HepG2 (cell line): ENCODE results near the gene EMP2. TPM values are rescaled to one million over a fixed set of nuclear protein-coding genes. Genes with fewer than 3 reads are reported as not detected.

Experiments used
- AGO2 ChIP-seq: fragments of 200-400 bp; formaldehyde crosslinking; optimal IDR thresholded peaks from 2 replicates; pipeline ENCODE3; 2017; ENCODE audit warnings: mild to moderate bottlenecking, low read depth, low read length, moderate library complexity
- ASH2L ChIP-seq: fragments of 300-600, 200-600 bp; sonication (generic); IDR thresholded peaks from 2 replicates; pipeline ENCODE4 v1.7.0; 2017; ENCODE audit warnings: low read depth, mild to moderate bottlenecking, moderate library complexity, mixed read lengths, low read length; ENCODE audit not compliant: insufficient read length
- E2F5 ChIP-seq: sonication (generic); formaldehyde crosslinking; conservative IDR thresholded peaks from 2 replicates; pipeline ENCODE4 v1.4.0; 2020; ENCODE audit warnings: missing genetic modification reagents
- FOXP1 ChIP-seq, 2 experiments: fragments of 450-650 bp in 1 of 2; IDR thresholded peaks; 2 replicates each; pipeline ENCODE4 v1.6.1; 2017 to 2018; ENCODE audit warnings: antibody characterized with exemption in 1 of 2
- JDP2 ChIP-seq: sonication (generic); formaldehyde crosslinking; IDR thresholded peaks from 2 replicates; pipeline ENCODE4 v1.8.1; 2022; ENCODE audit warnings: missing genetic modification reagents, borderline replicate concordance
- NFIC ChIP-seq: IDR thresholded peaks from 2 replicates; pipeline ENCODE4 v1.6.1; 2012; ENCODE audit warnings: mild to moderate bottlenecking, low read length, inconsistent platforms
- PHF8 ChIP-seq: sonication (generic); formaldehyde crosslinking; IDR thresholded peaks from 2 replicates; pipeline ENCODE4 v1.5.0; 2020; ENCODE audit warnings: missing genetic modification reagents
- RELA ChIP-seq: sonication (generic); formaldehyde crosslinking; IDR thresholded peaks from 2 replicates; pipeline ENCODE4 v1.4.0; 2020; ENCODE audit warnings: missing genetic modification reagents
- SMAD3 ChIP-seq: sonication (generic); formaldehyde crosslinking; IDR thresholded peaks from 2 replicates; pipeline ENCODE4 v1.4.0; 2020; ENCODE audit warnings: missing genetic modification reagents
- SMYD3 ChIP-seq: sonication (generic); formaldehyde crosslinking; IDR thresholded peaks from 2 replicates; pipeline ENCODE4 v1.8.1; 2023; ENCODE audit warnings: mild to moderate bottlenecking, missing genetic modification reagents
- TAF15 ChIP-seq: fragments of 200-400 bp; formaldehyde crosslinking; IDR thresholded peaks from one replicate; pipeline ENCODE4 v1.6.1; 2018; ENCODE audit warnings: mild to moderate bottlenecking, low read depth, low read length; ENCODE audit not compliant: poor library complexity, severe bottlenecking
- TRIM24 ChIP-seq: sonication (generic); formaldehyde crosslinking; IDR thresholded peaks from 2 replicates; pipeline ENCODE4 v1.8.0; 2022; ENCODE audit warnings: mild to moderate bottlenecking, missing genetic modification reagents
- ZBTB42 ChIP-seq: sonication (generic); formaldehyde crosslinking; IDR thresholded peaks from 2 replicates; pipeline ENCODE4 v1.5.0; 2020; ENCODE audit warnings: mild to moderate bottlenecking, missing genetic modification reagents
- ZNF256 ChIP-seq: sonication (generic); formaldehyde crosslinking; conservative IDR thresholded peaks from 2 replicates; pipeline ENCODE4 v1.4.0; 2020; ENCODE audit warnings: missing genetic modification reagents
- ZNF543 ChIP-seq: sonication (generic); formaldehyde crosslinking; IDR thresholded peaks from 2 replicates; pipeline ENCODE4 v1.4.0; 2020; ENCODE audit warnings: mild to moderate bottlenecking, missing genetic modification reagents
- ZNF550 ChIP-seq: sonication (generic); formaldehyde crosslinking; IDR thresholded peaks from 2 replicates; pipeline ENCODE4 v1.4.0; 2020; ENCODE audit warnings: mild to moderate bottlenecking, missing genetic modification reagents, borderline replicate concordance
- ZNF557 ChIP-seq: sonication (generic); formaldehyde crosslinking; IDR thresholded peaks from 2 replicates; pipeline ENCODE4 v1.4.0; 2020; ENCODE audit warnings: missing genetic modification reagents
- ZNF724P ChIP-seq: sonication (generic); formaldehyde crosslinking; IDR thresholded peaks from 2 replicates; pipeline ENCODE4 v1.8.0; 2022; ENCODE audit warnings: missing genetic modification reagents, borderline replicate concordance
- ZNF75D ChIP-seq: sonication (generic); formaldehyde crosslinking; IDR thresholded peaks from 2 replicates; pipeline ENCODE4 v1.8.1; 2023; ENCODE audit warnings: missing genetic modification reagents, mild to moderate bottlenecking, borderline replicate concordance
- ZNF800 ChIP-seq: sonication (generic); formaldehyde crosslinking; IDR thresholded peaks from 2 replicates; pipeline ENCODE4 v1.4.0; 2020; ENCODE audit warnings: missing genetic modification reagents
- ZNF883 ChIP-seq: sonication (generic); formaldehyde crosslinking; IDR thresholded peaks from 2 replicates; pipeline ENCODE4 v1.5.1; 2020; ENCODE audit warnings: mild to moderate bottlenecking, missing genetic modification reagents; ENCODE audit errors: not compliant biosample characterization
- ZSCAN29 ChIP-seq: sonication (generic); formaldehyde crosslinking; conservative IDR thresholded peaks from 2 replicates; pipeline ENCODE4 v1.4.0; 2020; ENCODE audit warnings: mild to moderate bottlenecking, missing genetic modification reagents
- ZSCAN31 ChIP-seq: sonication (generic); formaldehyde crosslinking; IDR thresholded peaks from 2 replicates; pipeline ENCODE4 v1.5.0; 2020; ENCODE audit warnings: low read depth, mild to moderate bottlenecking, missing genetic modification reagents
- ZSCAN9 ChIP-seq: IDR thresholded peaks from 2 replicates; pipeline ENCODE4 v1.6.1; 2016; ENCODE audit warnings: borderline replicate concordance
- polyA plus RNA-seq, 8 experiments: library from polyadenylated mRNA; depleted of rRNA in 3 of 8; stranded (reverse) in 7 of 8; unstranded in 1 of 8; fragments of >200 nt; fragmentation: Illumina TruSeq in 4 of 8; extraction: Trizol in 4 of 8; gene quantifications; 2 replicates each; pipeline versions ENCODE4 v1.2.1 to v1.2.3, GENCODE V29; 2011 to 2016; ENCODE audit warnings: low read depth in 4 of 8, missing spikeins in 1 of 8, mixed read lengths in 1 of 8; ENCODE audit not compliant: insufficient read depth in 1 of 8
- total RNA-seq, 5 experiments: library from RNA; depleted of rRNA; stranded (reverse); fragments of >200 nt; fragmentation: Illumina TruSeq; extraction: Trizol; gene quantifications; 2 replicates each; pipeline ENCODE4 v1.2.3, GENCODE V29; 2016; ENCODE audit warnings: low read depth in 1 of 5
- TF ChIP-seq, protein P1 (sequence below), 2 experiments: sonication (generic) in 1 of 2; formaldehyde crosslinking in 1 of 2; IDR thresholded peaks; 2 replicates each; pipeline versions ENCODE4 v1.4.0 to v1.6.1; 2018 to 2020; ENCODE audit warnings: missing genetic modification reagents in 2 of 2, borderline replicate concordance in 1 of 2, low read depth in 1 of 2, mild to moderate bottlenecking in 1 of 2, missing biosample characterization in 1 of 2

Gene EMP2
- total and polyA plus RNA-seq, 2 of the 13 experiments (the other 11 are each of a cell fraction or from before 2014, with no cell fraction given) = 24.6 to 91.2 TPM

GRCh38 chr16:10520869-10521578 lies 59.4 kb downstream of the EMP2 start (continued):
- TF ChIP-seq ZSCAN29 (no peak), RELA (CRISPR knock-in tag) (no peak), ZNF543 (CRISPR knock-in tag) (no peak), ASH2L (no peak), TAF15 (no peak), ZBTB42 (peak; percentile 27; the same call in 1 of the 2 replicates), ZNF724P (CRISPR knock-in tag) (no peak; the same call in 1 of the 2 replicates), PHF8 (CRISPR knock-in tag) (no peak), FOXP1 (IDR thresholded peaks at IDR 0.05) (no peak), FOXP1 (CRISPR knock-in tag; IDR thresholded peaks at IDR 0.05) (no peak), ZNF550 (CRISPR knock-in tag) (no peak), ZSCAN31 (no peak), SMAD3 (CRISPR knock-in tag) (no peak), ZNF800 (CRISPR knock-in tag) (0 out of 2 replicates have a peak, but pooled peaks have one; percentile 16), NFIC (no peak), AGO2 (no peak), TRIM24 (CRISPR knock-in tag) (no peak), ZSCAN9 (0 out of 2 replicates have a peak, but pooled peaks have one; percentile 17), ZNF883 (CRISPR knock-in tag) (no peak), E2F5 (CRISPR knock-in tag) (no peak), JDP2 (CRISPR knock-in tag) (no peak), ZNF557 (no peak), SMYD3 (CRISPR knock-in tag) (no peak), ZNF256 (CRISPR knock-in tag) (no peak), ZNF75D (CRISPR knock-in tag) (no peak)
- TF ChIP-seq, protein P1, sequence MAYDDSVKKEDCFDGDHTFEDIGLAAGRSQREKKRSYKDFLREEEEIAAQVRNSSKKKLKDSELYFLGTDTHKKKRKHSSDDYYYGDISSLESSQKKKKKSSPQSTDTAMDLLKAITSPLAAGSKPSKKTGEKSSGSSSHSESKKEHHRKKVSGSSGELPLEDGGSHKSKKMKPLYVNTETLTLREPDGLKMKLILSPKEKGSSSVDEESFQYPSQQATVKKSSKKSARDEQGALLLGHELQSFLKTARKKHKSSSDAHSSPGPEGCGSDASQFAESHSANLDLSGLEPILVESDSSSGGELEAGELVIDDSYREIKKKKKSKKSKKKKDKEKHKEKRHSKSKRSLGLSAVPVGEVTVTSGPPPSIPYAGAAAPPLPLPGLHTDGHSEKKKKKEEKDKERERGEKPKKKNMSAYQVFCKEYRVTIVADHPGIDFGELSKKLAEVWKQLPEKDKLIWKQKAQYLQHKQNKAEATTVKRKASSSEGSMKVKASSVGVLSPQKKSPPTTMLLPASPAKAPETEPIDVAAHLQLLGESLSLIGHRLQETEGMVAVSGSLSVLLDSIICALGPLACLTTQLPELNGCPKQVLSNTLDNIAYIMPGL (CRISPR knock-in tag; IDR thresholded peaks at IDR 0.05; ENCODE audit: borderline replicate concordance in 1 of 2, low read depth in 1 of 2) = no peak
- TF ChIP-seq, all 625 proteins: peak for 36
